ELR (cell line): ENCODE results near the gene PPM1D.
A peak's percentile ranks its signal among the peaks of the same experiment; 100 is the strongest.
"Not testable (repeated sequence)": the region's sequence is repeated elsewhere in the genome, so short reads cannot be mapped to it uniquely, and the experiment has no call there.

Experiments used
- DNase-seq: peaks from one replicate; pipeline ENCODE4 v3.0.0-alpha.2; 2015; ENCODE audit warnings: low read depth

The PPM1D gene

GRCh38 chr17:60599620-60600489 is at the start of gene PPM1D:
Gene PPM1D, plus strand, starts transcription at chr17:60600193. Its CDS starts 222 bp downstream, at chr17:60600415.
- peak; percentile 100 for DNase-seq

GRCh38 chr17:60552255-60552654 is 47.7 kb upstream of the PPM1D start:
- not testable (repeated sequence) for DNase-seq

GRCh38 chr17:60554377-60554788 is 45.6 kb upstream of the PPM1D start:
- peak; percentile 46 for DNase-seq

GRCh38 chr17:60555786-60556185 is 44.2 kb upstream of the PPM1D start:
- no peak for DNase-seq

GRCh38 chr17:60557805-60558204 is 42.2 kb upstream of the PPM1D start:
- peak; percentile 11 for DNase-seq

GRCh38 chr17:60559659-60559994 is 40.4 kb upstream of the PPM1D start:
- no peak for DNase-seq

GRCh38 chr17:60559995-60560859 is 39.8 kb upstream of the PPM1D start:
- DNase-seq = no peak

- no peak for DNase-seq
These were observed 39.1 kb upstream of the PPM1D start for GRCh38 chr17:60560860-60561257.

GRCh38 chr17:60562421-60562820 is 37.6 kb upstream of the PPM1D start:
- no peak for DNase-seq

- DNase-seq = peak; percentile 17
These were observed 36.2 kb upstream of the PPM1D start for GRCh38 chr17:60563743-60564142.

GRCh38 chr17:60565233-60565632 is 34.8 kb upstream of the PPM1D start:
- no peak for DNase-seq

- DNase-seq = no peak
These were observed 26.5 kb upstream of the PPM1D start for GRCh38 chr17:60573236-60574051.

- DNase-seq = peak; percentile 69
These were observed 22.7 kb upstream of the PPM1D start for GRCh38 chr17:60577147-60577915.

GRCh38 chr17:60579090-60579489 is 20.9 kb upstream of the PPM1D start:
- no peak for DNase-seq

- no peak for DNase-seq
These were observed 20.4 kb upstream of the PPM1D start for GRCh38 chr17:60579551-60579950.

GRCh38 chr17:60583008-60583407 is 17.0 kb upstream of the PPM1D start:
- DNase-seq = no peak

- DNase-seq = no peak
These were observed 14.1 kb upstream of the PPM1D start for GRCh38 chr17:60585887-60586286.

- DNase-seq = peak; percentile 39
These were observed 13.6 kb upstream of the PPM1D start for GRCh38 chr17:60586288-60586974.

- no peak for DNase-seq
These were observed 9.9 kb upstream of the PPM1D start for GRCh38 chr17:60590070-60590469.

GRCh38 chr17:60592750-60593149 is 7.2 kb upstream of the PPM1D start:
- DNase-seq = no peak
